Spleen (tissue), 11 donors: ENCODE results near the gene OR7G2. TPM values are rescaled to one million over a fixed set of nuclear protein-coding genes. Genes with fewer than 3 reads are reported as not detected.
"Not testable (repeated sequence)": the region's sequence is repeated elsewhere in the genome, so short reads cannot be mapped to it uniquely, and the experiment has no call there.

Experiments used
- DNase-seq: peaks from one replicate; pipeline ENCODE4 v3.0.0-alpha.2; 2020
- H3K27ac ChIP-seq, 8 donors: fragments of 200-600 bp; sonication (generic) in 7 of 8; 1 replicate in 4 of 8; 2 replicates in 4 of 8; pipeline versions ENCODE4 v1.5.0 to v1.8.0; 2016 to 2021; ENCODE audit warnings: inconsistent platforms in 4 of 8, mild to moderate bottlenecking in 4 of 8, moderate library complexity in 1 of 8
- H3K27me3 ChIP-seq, 7 donors: fragments of 200-600 bp; sonication (generic) in 6 of 7; replicated peaks in 1 of 7; 1 replicate in 4 of 7; 2 replicates in 3 of 7; pipeline versions ENCODE4 v1.5.0 to v1.8.0; 2016 to 2021; ENCODE audit warnings: inconsistent platforms in 3 of 7, mild to moderate bottlenecking in 1 of 7
- H3K36me3 ChIP-seq, 6 donors: fragments of 200-600 bp; sonication (generic) in 5 of 6; 1 replicate in 4 of 6; 2 replicates in 2 of 6; pipeline versions ENCODE4 v1.5.0 to v1.8.0; 2016 to 2021; ENCODE audit warnings: inconsistent platforms in 2 of 6
- H3K4me1 ChIP-seq, 6 donors: fragments of 200-600 bp; sonication (generic) in 5 of 6; 1 replicate in 3 of 6; 2 replicates in 3 of 6; pipeline versions ENCODE4 v1.5.0 to v1.8.0; 2016 to 2021; ENCODE audit warnings: inconsistent platforms in 3 of 6
- H3K4me3 ChIP-seq, 8 donors: fragments of 200-600 bp; sonication (generic) in 7 of 8; 1 replicate in 4 of 8; 2 replicates in 4 of 8; pipeline versions ENCODE4 v1.5.0 to v1.8.0; 2016 to 2021; ENCODE audit warnings: inconsistent platforms in 4 of 8, mild to moderate bottlenecking in 4 of 8, moderate library complexity in 2 of 8
- H3K9me3 ChIP-seq, 8 donors: fragments of 200-600 bp; sonication (generic) in 7 of 8; 1 replicate in 4 of 8; 2 replicates in 4 of 8; pipeline versions ENCODE4 v1.5.0 to v1.8.0; 2016 to 2021; ENCODE audit warnings: inconsistent platforms in 4 of 8
- CTCF ChIP-seq, 11 experiments: fragments of 200-600 bp in 7 of 11; fragments of 450-650 bp in 4 of 11; sonication (generic) in 4 of 11; IDR thresholded peaks in 8 of 11; conservative IDR thresholded peaks in 3 of 11; 1 replicate in 7 of 11; 2 replicates in 4 of 11; pipeline versions ENCODE4 v1.4.0 to v1.8.0; 2016 to 2021; ENCODE audit warnings: antibody characterized with exemption in 11 of 11, inconsistent platforms in 4 of 11, mild to moderate bottlenecking in 1 of 11
- POLR2A ChIP-seq, 3 donors: fragments of 450-650 bp; IDR thresholded peaks; one replicate each; pipeline ENCODE4 v1.5.1; 2017; ENCODE audit warnings: antibody characterized with exemption in 3 of 3, mild to moderate bottlenecking in 1 of 3
- POLR2AphosphoS5 ChIP-seq, 3 donors: sonication (generic); formaldehyde crosslinking; IDR thresholded peaks; one replicate each; pipeline ENCODE4 v1.5.1; 2017; ENCODE audit warnings: antibody characterized with exemption in 3 of 3
- WGBS, 5 donors: extraction: QIAGEN DNeasy Blood & Tissue Kit in 3 of 5; methylation state at CpG; one replicate each; pipeline versions ENCODE4 v1.1.5 to v1.1.7; 2013 to 2018; 5-methylcytosine and 5-hydroxymethylcytosine counted together
- intact Hi-C: fragments of 100-400 bp; cut with DNase I; formaldehyde crosslinking; loops from one replicate; pipeline ENCODE4 v1.15.0; 2023; ENCODE audit warnings: low total_unique reads
- polyA plus RNA-seq, 3 donors: library from polyadenylated mRNA; stranded (reverse); fragments of 200-250 nt; gene quantifications; one replicate each; pipeline ENCODE4 v1.2.1, GENCODE V29; 2013
- total RNA-seq, 7 donors: library from RNA; depleted of rRNA in 3 of 7; stranded (reverse); fragments of >200 nt in 3 of 7; fragmentation: NEBNext Ultra II Directional in 4 of 7; extraction: Animal tissue kit (Norgen Biotek cat#: 25700) in 4 of 7; gene quantifications; one replicate each; pipeline versions ENCODE4 v1.1.0 to v1.2.1, GENCODE V29; 2016 to 2021
- donor health status: healthy with polysubstance abuse.
- donor health status: DM: no; HTN: no; CAD: no; lungs with moderate emphysema.
- donor health status: DM: no; HTN: no; CAD: no.
- donor health status: Bipolar disorder and iron deficiency.
- donor health status: healthy.
- donor health status: DM: no; HTN: no; CAD: no.
- donor health status: DM: yes; HTN: yes; CAD: no.

OR7G2 gene
- total and polyA plus RNA-seq, 10 donors: not detected

- TF ChIP-seq POLR2AphosphoS5 (IDR thresholded peaks at IDR 0.05): no peak
- intact Hi-C loops: no loop called here
- WGBS, 5 donors: 48 to 65% (median 57%) methylated on average over 12 of the region's 12 CpGs
Observed at GRCh38 chr19:9058905-9059667, 48.2 kb downstream of the OR7G2 start.

GRCh38 chr19:9057505-9058258 is 49.6 kb downstream of the OR7G2 start:
- Histone ChIP-seq H3K9me3 (peaks cover 0 to 7% (median 0%) of the 10 kb centered on the region in 8 donors), H3K36me3 (no peaks in the 10 kb centered on the region), H3K27ac (no peak overlapping the region), H3K27me3 (peaks cover 0 to 19% (median 0%) of the 10 kb centered on the region in 7 donors), H3K4me3 (no peak overlapping the region), H3K4me1 (no peaks in the 10 kb centered on the region)
- intact Hi-C loops: no loop called here
- DNase-seq: no peak
- TF ChIP-seq POLR2AphosphoS5 (IDR thresholded peaks at IDR 0.05) (no peak), POLR2A (IDR thresholded peaks at IDR 0.05) (no peak), CTCF (IDR thresholded peaks at IDR 0.05 in 8 of 11, conservative IDR thresholded peaks at IDR 0.05 in 3 of 11) (no peak)
- 67 to 84% (median 70%) methylated on average over 4 of the region's 4 CpGs for WGBS, 5 donors

More at GRCh38 chr19:9058905-9059667, 48.2 kb downstream of the OR7G2 start:
- no peak for DNase-seq
- no peaks in the 10 kb centered on the region for H3K36me3 ChIP-seq
- no peaks in the 10 kb centered on the region for H3K9me3 ChIP-seq
- no peak overlapping the region for H3K27ac ChIP-seq
- no peaks in the 10 kb centered on the region for H3K4me1 ChIP-seq
- H3K4me3 ChIP-seq: no peak overlapping the region
- peaks cover 0 to 19% (median 0%) of the 10 kb centered on the region in 7 donors for H3K27me3 ChIP-seq

- DNase-seq, H3K4me1 ChIP-seq, intact Hi-C loops, H3K27ac ChIP-seq, H3K9me3 ChIP-seq, H3K36me3 ChIP-seq, H3K4me3 ChIP-seq: not testable (repeated sequence)
- peaks cover 0 to 19% (median 0%) of the 10 kb centered on the region in 7 donors for H3K27me3 ChIP-seq
- 88 to 96% (median 95%) methylated on average over 9 of the region's 9 CpGs for WGBS, 5 donors
Observed at GRCh38 chr19:9056131-9056530, 51.1 kb downstream of the OR7G2 start.

GRCh38 chr19:9054765-9055164 is 52.5 kb downstream of the OR7G2 start:
- Histone ChIP-seq H3K27me3 (peaks cover 0 to 19% (median 0%) of the 10 kb centered on the region in 7 donors), H3K27ac (no peak overlapping the region), H3K9me3 (peaks cover 0 to 7% (median 0%) of the 10 kb centered on the region in 8 donors), H3K36me3 (no peaks in the 10 kb centered on the region), H3K4me1 (no peaks in the 10 kb centered on the region), H3K4me3 (no peak overlapping the region)
- TF ChIP-seq POLR2AphosphoS5 (IDR thresholded peaks at IDR 0.05) (no peak), CTCF (IDR thresholded peaks at IDR 0.05 in 8 of 11, conservative IDR thresholded peaks at IDR 0.05 in 3 of 11) (no peak), POLR2A (IDR thresholded peaks at IDR 0.05) (no peak)
- WGBS, 5 donors: 39 to 46% (median 44%) methylated on average over 8 of the region's 8 CpGs
- intact Hi-C loops: no loop called here
- DNase-seq: no peak

- H3K4me1 ChIP-seq: no peaks in the 10 kb centered on the region
- DNase-seq: no peak
- H3K4me3 ChIP-seq: no peak overlapping the region
- peaks cover 0 to 7% (median 0%) of the 10 kb centered on the region in 8 donors for H3K9me3 ChIP-seq
- H3K27me3 ChIP-seq: peaks cover 0 to 17% (median 0%) of the 10 kb centered on the region in 7 donors
- no peak for TF ChIP-seq CTCF (IDR thresholded peaks at IDR 0.05 in 8 of 11, conservative IDR thresholded peaks at IDR 0.05 in 3 of 11)
- no peak for TF ChIP-seq POLR2A (IDR thresholded peaks at IDR 0.05)
- no peak for TF ChIP-seq POLR2AphosphoS5 (IDR thresholded peaks at IDR 0.05)
- H3K27ac ChIP-seq: no peak overlapping the region
- intact Hi-C loops: no loop called here
- H3K36me3 ChIP-seq: no peaks in the 10 kb centered on the region
- 80 to 93% (median 84%) methylated on average over 8 of the region's 8 CpGs for WGBS, 5 donors
Observed at GRCh38 chr19:9054207-9054606, 53.1 kb downstream of the OR7G2 start.

GRCh38 chr19:9053674-9054073 is 53.6 kb downstream of the OR7G2 start:
- H3K36me3 ChIP-seq, H3K4me3 ChIP-seq, H3K9me3 ChIP-seq, H3K27ac ChIP-seq, DNase-seq, intact Hi-C loops, H3K4me1 ChIP-seq: not testable (repeated sequence)
- 92 to 96% (median 95%) methylated on average over 6 of the region's 6 CpGs for WGBS, 5 donors
- H3K27me3 ChIP-seq: peaks cover 0 to 12% (median 0%) of the 10 kb centered on the region in 7 donors
